Mesenteric fat pad (tissue), 1 donor: Measurements from ENCODE around the gene NRP1. TPM values are rescaled to one million over a fixed set of nuclear protein-coding genes. Genes with fewer than 3 reads are reported as not detected.

Experiments used
- DNase-seq: peaks from one replicate; pipeline ENCODE4 v3.0.0-alpha.2; 2020; ENCODE audit warnings: low spot score
- total RNA-seq: library from RNA; stranded (reverse); fragmentation: NEBNext Ultra II Directional; extraction: Animal tissue kit (Norgen Biotek cat#: 25700); gene quantifications from one replicate; pipeline ENCODE4 v1.2.1, GENCODE V29; 2021
- donor health status: DM: yes; HTN: yes; CAD: no.

NRP1 gene
- total RNA-seq, 1 donor from 2014 or later = 249 TPM

GRCh38 chr10:33267708-33268107 lies 66.8 kb downstream of the NRP1 start:
- DNase-seq = no peak

GRCh38 chr10:33265621-33266020 lies 68.8 kb downstream of the NRP1 start:
- DNase-seq = no peak

- DNase-seq = no peak
Observed at GRCh38 chr10:33263453-33263852, 71.0 kb downstream of the NRP1 start.

- no peak for DNase-seq
Observed at GRCh38 chr10:33262871-33263270, 71.6 kb downstream of the NRP1 start.

- DNase-seq = no peak
Observed at GRCh38 chr10:33260403-33261149, 73.9 kb downstream of the NRP1 start.

- DNase-seq = no peak
Observed at GRCh38 chr10:33258967-33259366, 75.5 kb downstream of the NRP1 start.

- DNase-seq = no peak
Observed at GRCh38 chr10:33257439-33258080, 76.9 kb downstream of the NRP1 start.

- no peak for DNase-seq
Observed at GRCh38 chr10:33256458-33256857, 78.0 kb downstream of the NRP1 start.

- no peak for DNase-seq
Observed at GRCh38 chr10:33254556-33255160, 79.8 kb downstream of the NRP1 start.

GRCh38 chr10:33253411-33253810 lies 81.1 kb downstream of the NRP1 start:
- no peak for DNase-seq

GRCh38 chr10:33252794-33253203 lies 81.7 kb downstream of the NRP1 start:
- no peak for DNase-seq

GRCh38 chr10:33252324-33252723 lies 82.1 kb downstream of the NRP1 start:
- DNase-seq = no peak

- no peak for DNase-seq
Observed at GRCh38 chr10:33249659-33250345, 84.7 kb downstream of the NRP1 start.

GRCh38 chr10:33249137-33249536 lies 85.3 kb downstream of the NRP1 start:
- no peak for DNase-seq

GRCh38 chr10:33248638-33249037 lies 85.8 kb downstream of the NRP1 start:
- DNase-seq = no peak

GRCh38 chr10:33247221-33247922 lies 87.1 kb downstream of the NRP1 start:
- no peak for DNase-seq

- no peak for DNase-seq
Observed at GRCh38 chr10:33245343-33245742, 89.1 kb downstream of the NRP1 start.

GRCh38 chr10:33244354-33244967 lies 90.0 kb downstream of the NRP1 start:
- no peak for DNase-seq

- DNase-seq = no peak
Observed at GRCh38 chr10:33243703-33244102, 90.8 kb downstream of the NRP1 start.

GRCh38 chr10:33242931-33243330 lies 91.5 kb downstream of the NRP1 start:
- DNase-seq = no peak

- no peak for DNase-seq
Observed at GRCh38 chr10:33241351-33241750, 93.1 kb downstream of the NRP1 start.
